Ovary (tissue), 3 donors: ENCODE results near the gene TBL1XR1.

Experiments
- POLR2A ChIP-seq: fragments of 450-650 bp; IDR thresholded peaks from one replicate; pipeline ENCODE4 v1.6.1; 2017; ENCODE audit warnings: antibody characterized with exemption, mild to moderate bottlenecking, moderate library complexity
- TF ChIP-seq, protein P1 (sequence below), 3 donors: fragments of 450-650 bp in 2 of 3; fragments of 200-600 bp in 1 of 3; IDR thresholded peaks; one replicate each; pipeline versions ENCODE4 v1.5.1 to v1.8.0; 2016 to 2022; ENCODE audit warnings: antibody characterized with exemption in 3 of 3, mild to moderate bottlenecking in 1 of 3
- donor health status: DM: no; HTN: no; CAD: no.

DNA sequence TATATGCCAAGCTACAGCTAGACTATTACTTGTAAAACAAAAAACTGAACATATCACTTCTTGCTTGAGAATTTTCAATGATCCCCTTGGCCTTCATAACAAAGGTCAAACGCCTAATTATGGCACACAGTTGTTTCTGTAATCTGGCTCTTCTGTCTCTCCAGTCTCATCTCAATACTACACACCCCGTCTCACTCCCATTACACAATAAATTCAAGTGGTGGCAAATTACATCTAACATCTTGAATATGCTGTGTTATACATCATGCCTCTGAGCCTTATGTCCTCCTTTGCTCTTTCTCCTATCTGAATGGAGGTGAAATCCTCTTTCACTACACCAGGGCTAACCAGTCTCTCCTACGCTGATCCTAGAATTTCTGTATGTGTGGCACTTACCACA, 140.4 kb downstream of the TBL1XR1 start:
- TF ChIP-seq, protein P1, sequence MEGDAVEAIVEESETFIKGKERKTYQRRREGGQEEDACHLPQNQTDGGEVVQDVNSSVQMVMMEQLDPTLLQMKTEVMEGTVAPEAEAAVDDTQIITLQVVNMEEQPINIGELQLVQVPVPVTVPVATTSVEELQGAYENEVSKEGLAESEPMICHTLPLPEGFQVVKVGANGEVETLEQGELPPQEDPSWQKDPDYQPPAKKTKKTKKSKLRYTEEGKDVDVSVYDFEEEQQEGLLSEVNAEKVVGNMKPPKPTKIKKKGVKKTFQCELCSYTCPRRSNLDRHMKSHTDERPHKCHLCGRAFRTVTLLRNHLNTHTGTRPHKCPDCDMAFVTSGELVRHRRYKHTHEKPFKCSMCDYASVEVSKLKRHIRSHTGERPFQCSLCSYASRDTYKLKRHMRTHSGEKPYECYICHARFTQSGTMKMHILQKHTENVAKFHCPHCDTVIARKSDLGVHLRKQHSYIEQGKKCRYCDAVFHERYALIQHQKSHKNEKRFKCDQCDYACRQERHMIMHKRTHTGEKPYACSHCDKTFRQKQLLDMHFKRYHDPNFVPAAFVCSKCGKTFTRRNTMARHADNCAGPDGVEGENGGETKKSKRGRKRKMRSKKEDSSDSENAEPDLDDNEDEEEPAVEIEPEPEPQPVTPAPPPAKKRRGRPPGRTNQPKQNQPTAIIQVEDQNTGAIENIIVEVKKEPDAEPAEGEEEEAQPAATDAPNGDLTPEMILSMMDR (IDR thresholded peaks at IDR 0.05), result no peak
- TF ChIP-seq POLR2A, result no peak
